Omental fat pad (tissue), 4 donors: ENCODE measurements around the gene CEP128. TPM values are rescaled to one million over a fixed set of nuclear protein-coding genes. Genes with fewer than 3 reads are reported as not detected.

ENCODE experiments used
- ATAC-seq: fragments of 150-250 bp; one replicate; pipeline ENCODE4 v1.9.1; 2016; ENCODE audit warnings: mild to moderate bottlenecking, moderate library complexity; ENCODE audit not compliant: low FRiP score
- DNase-seq: peaks from one replicate; pipeline ENCODE4 v3.0.0-alpha.2; 2019; ENCODE audit warnings: low spot score
- total RNA-seq, 4 donors: library from RNA; depleted of rRNA; stranded (reverse); fragments of >200 nt; gene quantifications; one replicate each; pipeline ENCODE4 v1.1.0, GENCODE V29; 2016
- TF ChIP-seq, protein P1 (sequence below), 3 donors: fragments of 450-650 bp; IDR thresholded peaks; one replicate each; pipeline ENCODE4 v1.5.1; 2016 to 2017; ENCODE audit warnings: antibody characterized with exemption in 3 of 3, mild to moderate bottlenecking in 3 of 3, moderate library complexity in 2 of 3

Gene CEP128
- total RNA-seq, 4 donors from 2014 or later, result 3.5 to 13.1 (median 4.6) TPM

DNA sequence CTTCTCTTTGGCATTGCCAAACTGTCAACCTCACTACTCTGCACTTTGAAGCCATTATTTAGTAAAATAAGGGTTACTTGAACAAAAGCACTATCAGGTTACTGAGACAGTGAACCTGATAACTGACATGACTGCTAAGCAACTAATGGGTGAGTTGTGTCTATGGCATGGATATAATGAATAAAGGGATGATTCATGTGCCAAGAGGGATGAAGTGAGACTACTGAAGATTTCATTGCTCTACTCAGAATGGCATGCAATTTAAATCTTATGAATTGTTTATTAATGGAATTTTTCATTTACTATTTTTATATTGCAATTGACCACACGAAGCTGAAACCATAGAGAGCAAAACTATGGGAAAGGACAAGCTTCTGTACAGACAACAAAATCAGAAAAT lies 74.4 kb downstream of the CEP128 start:
- DNase-seq (no peak), ATAC-seq (no peak)

DNA sequence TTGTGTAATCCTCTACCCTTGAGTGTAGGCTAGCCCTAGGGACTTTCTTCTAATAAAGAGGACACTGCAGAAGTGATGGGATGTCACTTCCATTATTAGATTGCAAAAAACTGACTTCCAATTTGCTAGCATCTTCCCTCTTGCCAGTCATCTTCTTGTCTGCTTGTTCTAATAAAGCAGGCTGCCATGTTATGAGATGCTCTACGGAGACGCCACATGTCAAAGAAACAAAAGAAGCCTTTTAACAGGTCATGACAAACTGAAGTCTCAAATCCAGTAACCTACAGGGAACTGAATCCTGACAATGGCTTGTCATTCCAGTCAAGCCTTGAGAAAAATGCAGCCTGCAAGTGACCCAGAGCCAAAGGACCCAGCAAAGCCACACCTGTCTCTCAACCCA lies 76.0 kb downstream of the CEP128 start:
- DNase-seq (no peak), ATAC-seq (no peak)
- TF ChIP-seq, protein P1, sequence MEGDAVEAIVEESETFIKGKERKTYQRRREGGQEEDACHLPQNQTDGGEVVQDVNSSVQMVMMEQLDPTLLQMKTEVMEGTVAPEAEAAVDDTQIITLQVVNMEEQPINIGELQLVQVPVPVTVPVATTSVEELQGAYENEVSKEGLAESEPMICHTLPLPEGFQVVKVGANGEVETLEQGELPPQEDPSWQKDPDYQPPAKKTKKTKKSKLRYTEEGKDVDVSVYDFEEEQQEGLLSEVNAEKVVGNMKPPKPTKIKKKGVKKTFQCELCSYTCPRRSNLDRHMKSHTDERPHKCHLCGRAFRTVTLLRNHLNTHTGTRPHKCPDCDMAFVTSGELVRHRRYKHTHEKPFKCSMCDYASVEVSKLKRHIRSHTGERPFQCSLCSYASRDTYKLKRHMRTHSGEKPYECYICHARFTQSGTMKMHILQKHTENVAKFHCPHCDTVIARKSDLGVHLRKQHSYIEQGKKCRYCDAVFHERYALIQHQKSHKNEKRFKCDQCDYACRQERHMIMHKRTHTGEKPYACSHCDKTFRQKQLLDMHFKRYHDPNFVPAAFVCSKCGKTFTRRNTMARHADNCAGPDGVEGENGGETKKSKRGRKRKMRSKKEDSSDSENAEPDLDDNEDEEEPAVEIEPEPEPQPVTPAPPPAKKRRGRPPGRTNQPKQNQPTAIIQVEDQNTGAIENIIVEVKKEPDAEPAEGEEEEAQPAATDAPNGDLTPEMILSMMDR (IDR thresholded peaks at IDR 0.05), result no peak

More for the DNA sequence above, 74.4 kb downstream of the CEP128 start:
- TF ChIP-seq, protein P1 (IDR thresholded peaks at IDR 0.05), result no peak

DNA sequence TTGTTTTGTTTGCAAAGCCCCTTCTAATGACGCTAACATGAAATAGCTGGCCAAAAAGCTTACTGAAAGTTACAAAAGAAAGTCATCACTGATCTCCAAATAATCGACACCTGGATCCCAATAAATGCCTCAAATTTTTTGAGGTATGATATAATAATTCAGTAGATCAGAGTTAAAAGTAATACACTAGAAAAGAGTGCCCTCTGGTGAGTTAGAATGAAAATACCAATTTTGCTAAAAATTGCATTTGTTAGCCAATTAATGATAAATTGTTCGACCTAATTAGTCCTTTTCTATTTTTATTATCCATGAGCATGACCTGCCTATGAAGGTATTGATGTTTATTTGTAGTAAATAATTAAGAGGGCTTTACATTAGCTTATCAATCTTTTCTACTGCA lies 78.6 kb downstream of the CEP128 start:
- TF ChIP-seq, protein P1 (IDR thresholded peaks at IDR 0.05), result no peak
- no peak for DNase-seq
- ATAC-seq, result no peak

DNA sequence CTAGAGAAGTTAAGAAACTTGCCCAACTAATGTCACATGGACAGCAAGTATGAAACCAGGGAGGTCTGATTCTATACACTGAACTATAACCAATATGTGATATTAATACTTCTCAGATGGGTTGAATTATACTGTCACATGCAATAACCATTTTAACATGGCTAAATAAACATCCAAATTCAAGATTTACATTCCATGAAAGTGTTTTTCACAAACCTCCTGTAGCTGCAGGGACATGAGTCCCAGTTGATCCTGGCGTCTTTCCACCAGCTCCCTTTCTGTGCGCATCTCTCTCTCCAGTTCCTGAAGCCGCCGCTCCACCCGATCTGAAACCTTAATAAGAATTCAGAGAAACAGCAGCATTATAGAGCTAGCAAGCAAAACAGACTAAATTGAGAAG lies 79.0 kb downstream of the CEP128 start:
- ATAC-seq, result no peak
- TF ChIP-seq, protein P1 (IDR thresholded peaks at IDR 0.05), result no peak
- no peak for DNase-seq

DNA sequence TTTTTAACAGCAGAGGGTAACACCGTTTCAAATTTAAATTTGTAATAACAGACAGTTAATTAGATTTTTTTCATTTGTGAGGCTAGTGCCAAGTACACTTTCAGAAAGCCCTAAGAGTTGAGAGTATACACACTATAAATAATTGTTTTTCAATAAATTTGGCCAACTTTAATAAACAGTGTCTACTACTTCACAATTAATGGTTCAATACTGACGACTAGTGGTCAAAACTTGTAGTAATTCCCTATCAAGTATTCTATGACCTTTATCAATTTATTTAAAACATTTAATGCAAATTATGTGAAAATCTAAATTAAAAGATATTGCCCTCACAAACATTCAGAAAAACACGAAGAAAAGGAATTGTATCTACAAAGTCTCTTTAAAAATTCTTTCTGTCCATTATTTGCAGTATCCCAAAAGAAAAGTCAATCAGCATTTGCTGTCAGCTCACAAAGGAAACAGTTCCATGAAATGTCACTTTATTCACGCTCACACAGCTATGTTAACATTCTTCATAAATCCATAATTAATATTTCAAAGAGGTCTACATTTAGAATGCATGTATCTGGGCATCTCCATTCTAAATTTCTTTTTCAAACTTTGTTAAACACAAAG lies 91.2 kb downstream of the CEP128 start:
- ATAC-seq (no peak), DNase-seq (no peak)
- TF ChIP-seq, protein P1 (IDR thresholded peaks at IDR 0.05), result no peak

DNA sequence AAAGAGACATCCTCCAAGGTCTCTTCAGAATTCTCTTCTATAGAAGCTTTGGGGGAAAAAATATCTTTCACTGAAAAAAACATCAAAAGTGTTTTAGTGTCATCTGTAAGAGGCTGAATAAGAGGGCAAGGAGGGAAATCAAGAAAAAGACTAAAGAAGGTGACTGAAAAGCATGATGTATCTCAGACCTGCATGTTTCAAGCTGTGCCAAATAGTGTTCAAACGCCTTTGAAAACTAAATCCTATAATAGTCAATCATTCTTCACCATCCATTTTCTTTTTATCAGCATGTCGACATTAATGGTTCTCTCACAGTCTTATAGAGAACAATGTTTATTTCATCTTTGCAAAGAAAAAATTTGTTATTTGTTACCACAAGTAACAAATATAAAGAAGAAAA lies 94.5 kb downstream of the CEP128 start:
- TF ChIP-seq, protein P1 (IDR thresholded peaks at IDR 0.05), result no peak
- DNase-seq, result no peak
- ATAC-seq, result no peak

DNA sequence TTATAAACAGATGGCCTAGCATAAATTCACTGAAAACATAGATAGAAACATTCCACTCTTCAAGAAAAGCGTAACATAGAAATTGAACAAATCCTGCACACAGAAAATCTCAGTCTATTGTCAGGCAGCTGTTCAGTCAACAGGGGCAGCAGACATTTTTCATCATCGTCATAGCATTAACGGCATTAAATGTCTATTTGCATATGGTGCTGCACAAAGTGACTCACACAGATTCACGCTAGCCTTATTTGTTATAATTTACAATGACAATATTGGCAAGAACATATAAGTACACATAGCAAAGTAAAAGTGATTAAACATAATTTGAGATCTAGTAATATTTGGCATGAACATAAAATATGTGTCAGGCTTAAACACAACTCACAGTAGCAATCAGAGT lies 95.7 kb downstream of the CEP128 start:
- ATAC-seq (no peak), DNase-seq (no peak)
- TF ChIP-seq, protein P1 (IDR thresholded peaks at IDR 0.05), result no peak
